Neural cell (in vitro differentiated cells): Measurements from ENCODE around the gene PIK3C2G. TPM values are rescaled to one million over a fixed set of nuclear protein-coding genes. Genes with fewer than 3 reads are reported as not detected.

ENCODE experiments used
- H2AFZ ChIP-seq: fragments of 200-600, 300-800 bp; sonication (generic), shearing (Covaris generic); 2 replicates; pipeline ENCODE4 v1.6.0; 2014; ENCODE audit warnings: low read depth, mild to moderate bottlenecking, antibody characterized with exemption, low read length, moderate library complexity
- H3F3A ChIP-seq: fragments of 200-600 bp; shearing (Covaris generic); 2 replicates; pipeline ENCODE4 v1.6.1; 2016; ENCODE audit warnings: mild to moderate bottlenecking, moderate library complexity, mixed read lengths, antibody characterized with exemption, low read length; ENCODE audit not compliant: insufficient read depth, poor library complexity, severe bottlenecking
- H3K27ac ChIP-seq: fragments of 200-600, 300-800 bp; sonication (generic), shearing (Covaris generic); 2 replicates; pipeline ENCODE4 v1.5.1; 2014; ENCODE audit warnings: mild to moderate bottlenecking, low read length, moderate library complexity
- H3K27me3 ChIP-seq: fragments of 300-800, 200-600 bp; sonication (generic), shearing (Covaris generic); 2 replicates; pipeline ENCODE4 v1.6.0; 2014; ENCODE audit warnings: mild to moderate bottlenecking, low read depth, low read length, moderate library complexity; ENCODE audit not compliant: insufficient read depth
- H3K36me3 ChIP-seq: fragments of 300-800, 200-600 bp; sonication (generic), shearing (Covaris generic); 2 replicates; pipeline ENCODE4 v1.5.1; 2014; ENCODE audit warnings: mild to moderate bottlenecking, antibody characterized with exemption, low read length, moderate library complexity; ENCODE audit not compliant: insufficient read depth
- H3K4me2 ChIP-seq: fragments of 300-800, 200-600 bp; sonication (generic), shearing (Covaris generic); 2 replicates; pipeline ENCODE4 v1.6.0; 2014; ENCODE audit warnings: mild to moderate bottlenecking, low read length
- H3K4me3 ChIP-seq: fragments of 300-800, 200-600 bp; sonication (generic), shearing (Covaris generic); 2 replicates; pipeline ENCODE4 v1.5.1; 2014; ENCODE audit warnings: mild to moderate bottlenecking, low read length, moderate library complexity
- H3K79me2 ChIP-seq: fragments of 200-600 bp; shearing (Covaris generic); replicated peaks from 2 replicates; pipeline ENCODE4 v1.6.0; 2014; ENCODE audit warnings: mild to moderate bottlenecking, low read length, moderate library complexity; ENCODE audit not compliant: insufficient read depth
- H3K9ac ChIP-seq: fragments of 300-800, 200-600 bp; sonication (generic), shearing (Covaris generic); 2 replicates; pipeline ENCODE4 v1.6.1; 2016; ENCODE audit warnings: mild to moderate bottlenecking, low read length, mixed read lengths
- H3K9me2 ChIP-seq: fragments of 200-600 bp; shearing (Covaris generic); 2 replicates; pipeline ENCODE4 v1.6.1; 2016; ENCODE audit warnings: mild to moderate bottlenecking, low read length, mixed read lengths; ENCODE audit not compliant: insufficient read depth
- H3K9me3 ChIP-seq: fragments of 200-600, 300-800 bp; sonication (generic), shearing (Covaris generic); 2 replicates; pipeline ENCODE4 v1.6.1; 2016; ENCODE audit warnings: mild to moderate bottlenecking, mixed run types, low read length, moderate library complexity, mixed read lengths
- H4K20me1 ChIP-seq: fragments of 200-600 bp; shearing (Covaris generic); 2 replicates; pipeline ENCODE4 v1.6.1; 2016; ENCODE audit warnings: mild to moderate bottlenecking, mixed run types; ENCODE audit not compliant: insufficient read depth
- EP300 ChIP-seq: fragments of 450-650 bp; conservative IDR thresholded peaks from 2 replicates; pipeline ENCODE4 v1.6.1; 2014; ENCODE audit warnings: antibody characterized with exemption, mild to moderate bottlenecking, moderate library complexity; ENCODE audit not compliant: poor library complexity, severe bottlenecking
- RAD21 ChIP-seq: fragments of 450-650 bp; conservative IDR thresholded peaks from 2 replicates; pipeline ENCODE4 v1.6.1; 2014; ENCODE audit warnings: antibody characterized with exemption, mild to moderate bottlenecking, moderate library complexity
- SMC3 ChIP-seq: fragments of 450-650 bp; conservative IDR thresholded peaks from 2 replicates; pipeline ENCODE4 v1.6.1; 2014; ENCODE audit warnings: antibody characterized with exemption, mild to moderate bottlenecking, moderate library complexity; ENCODE audit not compliant: poor library complexity
- polyA plus RNA-seq: library from polyadenylated mRNA; depleted of rRNA; stranded (reverse); fragments of >200 nt; gene quantifications from 2 replicates; pipeline ENCODE4 v1.2.3, GENCODE V29; 2014
- TF ChIP-seq, protein P1 (sequence below): fragments of 450-650 bp; IDR thresholded peaks from 2 replicates; pipeline ENCODE4 v1.5.1; 2014; ENCODE audit warnings: antibody characterized with exemption, mild to moderate bottlenecking, moderate library complexity; ENCODE audit not compliant: poor library complexity, severe bottlenecking
- TF ChIP-seq, protein P2 (sequence below): IDR thresholded peaks from 2 replicates; pipeline ENCODE4 v1.6.1; 2012; ENCODE audit warnings: borderline replicate concordance

Gene PIK3C2G
- polyA plus RNA-seq, 1 donor from 2014 or later: not detected

GRCh38 chr12:18429366-18429765, 168.0 kb downstream of the PIK3C2G start:
- TF ChIP-seq, protein P1, sequence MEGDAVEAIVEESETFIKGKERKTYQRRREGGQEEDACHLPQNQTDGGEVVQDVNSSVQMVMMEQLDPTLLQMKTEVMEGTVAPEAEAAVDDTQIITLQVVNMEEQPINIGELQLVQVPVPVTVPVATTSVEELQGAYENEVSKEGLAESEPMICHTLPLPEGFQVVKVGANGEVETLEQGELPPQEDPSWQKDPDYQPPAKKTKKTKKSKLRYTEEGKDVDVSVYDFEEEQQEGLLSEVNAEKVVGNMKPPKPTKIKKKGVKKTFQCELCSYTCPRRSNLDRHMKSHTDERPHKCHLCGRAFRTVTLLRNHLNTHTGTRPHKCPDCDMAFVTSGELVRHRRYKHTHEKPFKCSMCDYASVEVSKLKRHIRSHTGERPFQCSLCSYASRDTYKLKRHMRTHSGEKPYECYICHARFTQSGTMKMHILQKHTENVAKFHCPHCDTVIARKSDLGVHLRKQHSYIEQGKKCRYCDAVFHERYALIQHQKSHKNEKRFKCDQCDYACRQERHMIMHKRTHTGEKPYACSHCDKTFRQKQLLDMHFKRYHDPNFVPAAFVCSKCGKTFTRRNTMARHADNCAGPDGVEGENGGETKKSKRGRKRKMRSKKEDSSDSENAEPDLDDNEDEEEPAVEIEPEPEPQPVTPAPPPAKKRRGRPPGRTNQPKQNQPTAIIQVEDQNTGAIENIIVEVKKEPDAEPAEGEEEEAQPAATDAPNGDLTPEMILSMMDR: no peak
- TF ChIP-seq, protein P2, sequence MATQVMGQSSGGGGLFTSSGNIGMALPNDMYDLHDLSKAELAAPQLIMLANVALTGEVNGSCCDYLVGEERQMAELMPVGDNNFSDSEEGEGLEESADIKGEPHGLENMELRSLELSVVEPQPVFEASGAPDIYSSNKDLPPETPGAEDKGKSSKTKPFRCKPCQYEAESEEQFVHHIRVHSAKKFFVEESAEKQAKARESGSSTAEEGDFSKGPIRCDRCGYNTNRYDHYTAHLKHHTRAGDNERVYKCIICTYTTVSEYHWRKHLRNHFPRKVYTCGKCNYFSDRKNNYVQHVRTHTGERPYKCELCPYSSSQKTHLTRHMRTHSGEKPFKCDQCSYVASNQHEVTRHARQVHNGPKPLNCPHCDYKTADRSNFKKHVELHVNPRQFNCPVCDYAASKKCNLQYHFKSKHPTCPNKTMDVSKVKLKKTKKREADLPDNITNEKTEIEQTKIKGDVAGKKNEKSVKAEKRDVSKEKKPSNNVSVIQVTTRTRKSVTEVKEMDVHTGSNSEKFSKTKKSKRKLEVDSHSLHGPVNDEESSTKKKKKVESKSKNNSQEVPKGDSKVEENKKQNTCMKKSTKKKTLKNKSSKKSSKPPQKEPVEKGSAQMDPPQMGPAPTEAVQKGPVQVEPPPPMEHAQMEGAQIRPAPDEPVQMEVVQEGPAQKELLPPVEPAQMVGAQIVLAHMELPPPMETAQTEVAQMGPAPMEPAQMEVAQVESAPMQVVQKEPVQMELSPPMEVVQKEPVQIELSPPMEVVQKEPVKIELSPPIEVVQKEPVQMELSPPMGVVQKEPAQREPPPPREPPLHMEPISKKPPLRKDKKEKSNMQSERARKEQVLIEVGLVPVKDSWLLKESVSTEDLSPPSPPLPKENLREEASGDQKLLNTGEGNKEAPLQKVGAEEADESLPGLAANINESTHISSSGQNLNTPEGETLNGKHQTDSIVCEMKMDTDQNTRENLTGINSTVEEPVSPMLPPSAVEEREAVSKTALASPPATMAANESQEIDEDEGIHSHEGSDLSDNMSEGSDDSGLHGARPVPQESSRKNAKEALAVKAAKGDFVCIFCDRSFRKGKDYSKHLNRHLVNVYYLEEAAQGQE: no peak
- H3K9me2 ChIP-seq: no peaks in the 10 kb centered on the region
- no peaks in the 10 kb centered on the region for H3F3A ChIP-seq
- no peaks in the 10 kb centered on the region for H3K9me3 ChIP-seq
- H3K27me3 ChIP-seq: no peaks in the 10 kb centered on the region
- H3K36me3 ChIP-seq: no peaks in the 10 kb centered on the region
- H3K79me2 ChIP-seq: no peaks in the 10 kb centered on the region
- no peak overlapping the region for H3K4me2 ChIP-seq
- H3K9ac ChIP-seq: no peak overlapping the region
- no peak overlapping the region for H2AFZ ChIP-seq
- no peak overlapping the region for H3K27ac ChIP-seq
- H3K4me3 ChIP-seq: no peak overlapping the region
- no peaks in the 10 kb centered on the region for H4K20me1 ChIP-seq

DNA sequence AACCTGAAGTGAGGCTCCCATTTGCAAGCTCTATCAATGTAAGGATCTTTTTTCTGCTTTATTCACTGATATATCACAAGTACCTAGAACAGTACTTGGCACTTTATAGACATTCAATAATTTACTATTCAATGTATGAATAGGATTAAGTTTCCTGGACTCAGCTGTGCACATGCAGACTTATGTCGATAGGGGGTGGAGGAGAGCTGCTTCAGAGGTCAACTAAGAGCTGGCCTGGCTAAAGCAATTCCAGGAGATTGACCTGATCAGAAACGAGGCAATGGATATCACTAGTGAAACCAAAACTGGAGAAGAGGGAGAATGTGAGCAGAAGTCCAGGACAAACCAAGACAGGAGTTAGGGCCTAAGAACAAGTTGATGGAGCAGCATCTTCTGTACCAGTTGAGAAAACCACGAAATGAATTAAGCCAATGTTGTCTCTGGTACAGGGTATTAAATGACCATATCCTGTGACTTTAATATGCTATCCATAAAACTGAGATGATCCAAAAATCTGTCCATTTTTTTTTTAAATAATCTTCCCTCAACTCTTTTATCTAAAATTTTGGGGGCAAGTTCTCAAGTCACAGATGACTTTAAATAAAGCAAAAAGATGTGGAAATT, 169.2 kb downstream of the PIK3C2G start:
- TF ChIP-seq SMC3: peak; percentile 43
- no peak for TF ChIP-seq EP300
- TF ChIP-seq RAD21: peak; percentile 54
- TF ChIP-seq, protein P1: peak; percentile 48
- Histone ChIP-seq H3K9me2 (no peaks in the 10 kb centered on the region), H3F3A (no peaks in the 10 kb centered on the region), H2AFZ (no peak overlapping the region), H4K20me1 (no peaks in the 10 kb centered on the region), H3K79me2 (no peaks in the 10 kb centered on the region), H3K4me3 (no peak overlapping the region), H3K9ac (no peak overlapping the region), H3K27me3 (no peaks in the 10 kb centered on the region), H3K27ac (no peak overlapping the region), H3K9me3 (no peaks in the 10 kb centered on the region), H3K36me3 (no peaks in the 10 kb centered on the region), H3K4me2 (no peak overlapping the region)
